Upper lobe of left lung (tissue), 4 donors: ENCODE data around the gene ILKAP.

Source experiments
- CTCF ChIP-seq, 6 experiments: fragments of 450-650 bp in 4 of 6; fragments of 200-600 bp in 2 of 6; sonication (generic) in 2 of 6; IDR thresholded peaks; one replicate each; pipeline ENCODE4 v1.5.1; 2016 to 2019; ENCODE audit warnings: antibody characterized with exemption in 6 of 6
- POLR2A ChIP-seq, 4 donors: fragments of 450-650 bp; IDR thresholded peaks; one replicate each; pipeline ENCODE4 v1.5.1; 2016 to 2017; ENCODE audit warnings: antibody characterized with exemption in 4 of 4, mild to moderate bottlenecking in 2 of 4
- POLR2AphosphoS5 ChIP-seq, 2 donors: sonication (generic); formaldehyde crosslinking; IDR thresholded peaks; one replicate each; pipeline ENCODE4 v1.5.1; 2017; ENCODE audit warnings: antibody characterized with exemption in 2 of 2

- TF ChIP-seq POLR2A (IDR thresholded peaks at IDR 0.05) (no peak), CTCF (IDR thresholded peaks at IDR 0.05) (no peak), POLR2AphosphoS5 (IDR thresholded peaks at IDR 0.05) (no peak)
Observed at GRCh38 chr2:238180554-238180953, 22.9 kb downstream of the ILKAP start.
